Limb (tissue), 2 donors: ENCODE measurements around the gene BCL2L13.

Experiments
- DNase-seq, 2 donors: peaks; one replicate each; pipeline ENCODE4 v3.0.0-alpha.2; 2016; ENCODE audit errors: extremely low spot score in 2 of 2

BCL2L13 gene

GRCh38 chr22:17726928-17727897 lies 88.7 kb downstream of the BCL2L13 start:
- DNase-seq, result no peak

GRCh38 chr22:17728786-17729185 lies 90.2 kb downstream of the BCL2L13 start:
- DNase-seq, result no peak

DNA sequence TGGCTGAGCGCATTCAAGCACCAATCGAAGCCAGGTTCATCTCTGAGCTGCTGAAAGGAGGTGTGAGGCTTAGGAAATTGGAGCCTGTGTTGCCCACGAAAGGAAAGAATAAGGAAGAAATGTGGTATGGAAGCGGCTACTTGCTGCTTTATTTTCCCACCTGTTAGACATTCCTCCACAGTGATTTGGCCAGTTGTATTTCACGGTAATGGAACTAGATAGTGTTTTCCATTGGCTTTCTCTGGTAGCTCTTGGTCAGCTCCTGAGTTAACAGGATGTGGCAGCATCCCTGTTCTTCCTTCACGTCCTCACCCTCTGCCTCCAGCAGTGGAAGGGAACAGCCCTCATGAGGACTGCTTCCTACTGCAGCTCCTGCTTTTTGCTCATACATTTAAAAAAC lies 91.0 kb downstream of the BCL2L13 start:
- DNase-seq, result no peak

DNA sequence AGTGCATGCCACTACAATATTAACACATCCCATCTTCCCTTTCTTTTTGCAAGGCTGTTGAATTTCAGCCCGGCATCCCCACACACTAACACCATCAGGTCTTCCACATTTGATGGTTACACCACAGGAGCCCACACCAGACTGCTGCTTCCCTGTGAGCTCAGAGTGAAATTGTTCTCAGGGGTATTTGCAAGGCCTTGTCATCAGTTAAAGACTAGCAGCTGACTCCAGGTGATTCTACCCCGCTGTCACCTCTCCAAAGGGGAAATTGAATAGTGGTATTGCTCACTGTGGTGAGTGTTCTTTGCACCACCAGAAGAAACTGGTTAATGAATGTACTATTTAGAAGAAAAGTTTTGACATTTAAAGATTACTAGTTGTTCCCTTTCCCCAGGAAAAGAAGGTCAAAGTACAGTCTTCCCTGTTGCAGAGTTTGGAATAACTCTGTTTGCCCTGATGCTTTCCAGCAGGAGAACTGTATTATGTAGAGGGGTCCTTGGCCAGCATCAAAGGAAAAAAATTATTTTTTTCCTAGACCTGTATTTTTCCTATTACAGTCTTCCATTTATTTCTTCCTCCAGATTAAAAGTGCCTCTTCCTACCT lies 93.8 kb downstream of the BCL2L13 start:
- no peak for DNase-seq

DNA sequence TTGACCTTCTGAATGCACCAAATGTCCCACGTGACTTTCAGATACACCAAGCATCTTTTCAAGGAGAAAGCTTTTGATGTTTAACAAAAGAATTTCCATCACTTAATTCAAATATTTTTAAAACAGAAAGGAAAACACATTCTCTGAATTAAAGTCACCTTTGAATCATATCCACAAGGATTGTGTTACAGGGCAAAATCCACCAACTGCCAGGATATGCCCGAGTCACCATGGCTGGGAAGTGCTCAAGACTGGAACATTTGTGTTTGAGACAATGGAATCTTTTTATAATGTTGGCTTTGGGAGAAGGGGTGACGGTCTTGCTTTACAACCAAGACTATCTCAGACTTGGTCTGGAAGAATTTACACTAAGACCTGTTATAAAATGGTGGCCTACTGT lies 94.9 kb downstream of the BCL2L13 start:
- DNase-seq, result no peak

GRCh38 chr22:17734187-17734586 lies 95.6 kb downstream of the BCL2L13 start:
- no peak for DNase-seq

DNA sequence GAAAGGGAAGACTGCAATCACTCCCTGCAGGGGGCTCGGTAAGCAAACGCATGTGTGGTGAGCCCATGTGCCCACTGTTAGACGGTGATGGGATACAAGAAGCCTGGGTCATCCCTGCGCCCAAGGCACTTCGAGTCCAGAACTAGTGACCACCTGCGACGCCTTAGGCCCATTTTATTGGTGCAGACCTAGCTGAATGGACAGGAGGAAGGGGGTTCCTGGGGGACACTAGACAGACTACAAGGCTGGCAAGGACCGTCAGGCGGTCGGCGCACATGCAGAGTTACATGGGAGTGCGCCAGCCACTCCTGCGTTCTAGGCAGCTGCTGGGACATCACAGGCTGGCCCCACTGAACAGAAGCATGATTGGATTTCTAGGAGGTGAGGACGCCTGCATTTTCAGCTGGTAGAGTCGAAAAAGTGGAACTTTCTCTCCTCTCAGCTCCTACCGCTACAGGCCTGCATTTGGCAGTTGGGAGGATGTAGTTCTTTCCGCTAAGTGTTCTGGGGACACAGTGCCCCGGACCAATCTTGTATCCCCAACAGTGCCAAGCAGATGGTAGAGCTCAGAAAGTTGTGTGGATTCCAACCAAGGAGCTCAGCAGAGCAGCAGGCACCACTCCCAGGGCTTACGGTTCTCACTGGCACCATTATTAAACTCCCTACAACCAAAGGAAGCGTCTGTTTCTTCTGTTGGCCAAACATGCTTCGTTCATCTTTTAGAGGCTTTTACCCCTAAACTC lies 100.0 kb downstream of the BCL2L13 start:
- no peak for DNase-seq

DNA sequence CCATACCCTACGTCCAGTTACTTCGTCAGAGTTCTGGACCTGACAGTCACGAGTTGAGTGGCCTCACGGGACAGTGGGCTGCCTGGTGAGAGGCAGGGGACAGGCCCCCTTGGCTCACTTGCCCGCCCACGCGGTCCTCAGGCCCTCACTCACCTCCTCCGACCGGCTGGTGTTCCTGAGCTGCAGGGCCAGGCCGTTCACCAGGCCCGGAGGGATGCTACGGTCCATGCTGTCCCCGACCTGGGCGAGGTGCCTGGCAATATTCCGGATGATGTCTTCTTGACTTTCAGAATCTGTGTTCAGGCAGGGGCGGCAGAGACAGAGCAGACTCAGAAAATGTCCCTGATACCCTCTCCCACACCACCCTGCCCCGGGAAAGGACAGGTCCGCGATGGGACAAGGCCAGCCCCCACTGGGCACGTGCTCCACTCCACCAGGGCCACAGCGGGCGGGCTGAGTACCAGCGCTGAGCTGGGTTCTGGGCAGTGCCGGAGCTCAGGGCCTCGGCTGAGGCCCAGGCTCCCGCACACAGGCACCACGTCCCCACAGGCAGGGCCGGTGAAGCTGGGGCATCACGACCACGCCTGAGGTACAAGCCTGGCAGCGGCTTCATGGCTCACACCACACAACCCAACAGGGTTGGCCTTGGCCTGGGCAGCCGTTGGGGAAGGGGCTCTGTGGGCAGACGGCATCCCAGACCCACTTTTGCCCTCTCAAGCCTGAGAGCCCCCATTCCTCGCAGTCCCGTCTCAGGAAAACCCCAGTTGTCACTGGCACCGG lies 100.8 kb downstream of the BCL2L13 start:
- no peak for DNase-seq

GRCh38 chr22:17741866-17742526 lies 103.4 kb downstream of the BCL2L13 start:
- no peak for DNase-seq

DNA sequence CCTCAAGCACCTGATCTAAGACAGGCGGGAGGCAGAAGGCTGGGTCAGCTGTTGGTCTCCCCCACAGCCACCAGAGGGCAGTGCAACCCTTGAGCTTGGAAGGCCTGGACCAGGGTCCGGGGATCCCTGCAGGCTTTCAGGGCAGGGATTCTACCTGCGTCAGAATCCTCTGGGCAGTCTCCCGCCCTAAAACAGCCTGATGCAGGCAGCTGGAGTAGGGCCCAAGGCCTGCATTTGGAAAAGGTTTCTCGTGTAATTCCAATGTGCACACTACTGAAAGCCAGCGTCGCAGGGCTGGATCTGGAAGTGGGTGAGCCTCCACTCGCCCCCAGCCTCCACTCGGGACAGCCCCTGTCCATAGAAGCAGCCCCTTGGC lies 104.0 kb downstream of the BCL2L13 start:
- DNase-seq, result peak in 1 of 2 donors; percentile 85

DNA sequence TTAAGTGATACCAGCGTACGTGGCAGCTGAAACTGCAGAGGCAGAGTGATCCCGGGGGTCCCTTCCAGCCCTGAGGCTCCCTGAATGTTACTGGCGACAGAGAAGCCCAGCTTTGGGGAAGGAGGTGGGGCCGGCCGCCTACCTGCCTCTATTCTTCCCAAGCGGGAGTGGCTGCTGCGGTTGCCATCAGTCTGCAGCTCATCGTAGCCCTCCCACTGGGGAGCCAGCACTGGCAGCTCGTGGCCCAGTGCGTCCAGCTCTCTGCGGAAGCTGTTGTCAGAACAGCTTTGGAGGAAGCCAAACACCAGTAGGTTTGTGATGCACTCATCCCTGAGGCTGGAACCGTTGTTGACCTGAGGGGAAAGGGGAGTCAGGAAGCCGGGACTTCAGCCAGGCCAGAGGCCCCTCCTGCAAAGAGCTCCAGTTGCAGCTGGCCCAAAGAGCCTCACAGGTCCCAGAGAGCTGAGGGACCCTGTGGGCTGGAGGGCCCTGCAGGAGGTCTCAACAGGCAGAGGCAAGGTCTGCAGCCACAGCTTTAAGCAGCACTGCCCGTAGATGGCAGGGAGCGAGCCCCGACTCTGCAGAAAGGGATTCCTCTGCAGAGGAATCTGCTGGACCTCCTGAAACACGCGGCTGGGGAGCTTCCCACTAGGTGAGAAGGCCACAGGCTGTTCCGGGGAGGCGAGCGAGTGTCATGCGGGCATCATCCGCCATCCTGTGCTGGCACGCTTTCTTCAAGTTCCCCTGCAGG lies 105.3 kb downstream of the BCL2L13 start:
- DNase-seq, result no peak

DNA sequence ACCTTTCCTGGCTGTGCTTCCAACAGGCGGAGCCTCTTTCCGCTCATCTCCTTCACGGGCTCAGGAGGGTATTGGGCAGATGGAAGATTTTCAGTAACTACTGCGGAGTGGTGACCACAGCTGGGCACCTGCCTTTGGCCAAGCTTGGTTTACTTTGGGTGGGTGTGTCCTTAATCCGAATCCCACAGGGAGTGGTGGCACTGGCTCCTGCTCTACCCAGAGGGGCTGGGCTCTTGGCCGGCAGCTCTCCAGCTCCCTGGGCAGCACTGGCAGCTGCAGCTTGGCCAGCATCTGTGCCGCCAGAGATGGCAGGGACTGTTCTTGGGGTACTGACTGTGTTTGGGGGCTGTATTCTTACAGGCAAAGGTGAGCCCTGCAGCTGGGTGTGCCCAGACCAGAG lies 105.9 kb downstream of the BCL2L13 start:
- no peak for DNase-seq

- no peak for DNase-seq
These were observed 108.4 kb downstream of the BCL2L13 start for GRCh38 chr22:17746916-17747315.

GRCh38 chr22:17748555-17749353 lies 110.2 kb downstream of the BCL2L13 start:
- DNase-seq, result no peak

- no peak for DNase-seq
These were observed 111.2 kb downstream of the BCL2L13 start for GRCh38 chr22:17749605-17750395.

DNA sequence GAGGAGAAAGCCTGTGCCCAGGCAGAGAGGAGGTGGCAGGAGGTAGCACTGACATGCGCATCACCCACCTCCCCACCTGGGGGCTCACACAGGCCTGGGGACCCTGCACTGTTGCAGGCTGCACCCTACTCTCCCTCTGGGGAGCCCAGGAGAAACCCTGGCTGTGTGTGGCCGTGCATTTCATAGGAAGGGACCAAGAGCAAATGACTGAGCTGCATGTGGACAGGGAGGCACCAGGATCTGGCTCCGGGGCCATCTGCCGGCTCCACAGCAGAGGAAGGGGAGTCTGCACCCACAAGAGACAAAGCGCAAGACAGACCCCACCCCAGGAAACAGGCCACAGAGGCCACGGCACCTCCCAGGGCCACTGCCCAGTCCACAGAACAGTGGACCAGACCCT lies 113.0 kb downstream of the BCL2L13 start:
- no peak for DNase-seq

DNA sequence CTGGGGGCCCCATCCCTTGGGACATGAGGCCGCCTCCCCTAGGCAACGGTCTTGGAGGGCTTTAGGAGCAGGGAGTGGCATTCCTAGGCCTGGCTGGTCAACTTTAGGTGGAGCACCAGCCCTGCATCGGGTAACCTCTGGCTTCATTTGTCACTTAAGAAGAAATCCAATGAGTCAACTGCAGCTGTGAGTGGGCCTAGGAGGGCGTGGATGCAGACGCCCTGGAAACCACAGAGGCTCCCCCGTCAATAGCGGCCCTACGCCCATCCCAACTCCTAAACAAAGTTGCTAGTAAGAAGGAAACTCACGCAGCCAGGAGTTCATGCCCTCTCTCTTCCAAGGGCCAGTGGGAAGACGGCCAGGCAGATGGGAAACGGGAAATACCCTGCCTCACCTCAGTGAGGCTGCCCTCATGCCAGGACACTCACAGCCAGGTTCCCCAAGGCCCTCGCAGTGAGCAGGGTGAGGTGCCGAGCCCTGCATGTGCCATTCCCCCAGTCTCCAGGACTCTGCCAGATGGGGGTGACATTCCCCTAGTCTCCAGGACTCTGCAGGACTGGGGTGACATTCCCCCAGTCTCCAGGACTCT lies 114.9 kb downstream of the BCL2L13 start:
- no peak for DNase-seq
